NCI-H1105 treated with DMSO at 0.1 percent for 48 hours (cell line): Measurements from ENCODE around the gene PROM2.

ENCODE experiments used
- DNase-seq: peaks from one replicate; lab custom pipeline; 2025; lab: John Stamatoyannopoulos, UW

Gene PROM2

GRCh38 chr2:95323347-95324155 is 49.3 kb downstream of the PROM2 start:
- peak; percentile 10 for DNase-seq

- no peak for DNase-seq
Observed at GRCh38 chr2:95325026-95325425, 50.8 kb downstream of the PROM2 start.

GRCh38 chr2:95325590-95326432 is 51.6 kb downstream of the PROM2 start:
- no peak for DNase-seq

DNA sequence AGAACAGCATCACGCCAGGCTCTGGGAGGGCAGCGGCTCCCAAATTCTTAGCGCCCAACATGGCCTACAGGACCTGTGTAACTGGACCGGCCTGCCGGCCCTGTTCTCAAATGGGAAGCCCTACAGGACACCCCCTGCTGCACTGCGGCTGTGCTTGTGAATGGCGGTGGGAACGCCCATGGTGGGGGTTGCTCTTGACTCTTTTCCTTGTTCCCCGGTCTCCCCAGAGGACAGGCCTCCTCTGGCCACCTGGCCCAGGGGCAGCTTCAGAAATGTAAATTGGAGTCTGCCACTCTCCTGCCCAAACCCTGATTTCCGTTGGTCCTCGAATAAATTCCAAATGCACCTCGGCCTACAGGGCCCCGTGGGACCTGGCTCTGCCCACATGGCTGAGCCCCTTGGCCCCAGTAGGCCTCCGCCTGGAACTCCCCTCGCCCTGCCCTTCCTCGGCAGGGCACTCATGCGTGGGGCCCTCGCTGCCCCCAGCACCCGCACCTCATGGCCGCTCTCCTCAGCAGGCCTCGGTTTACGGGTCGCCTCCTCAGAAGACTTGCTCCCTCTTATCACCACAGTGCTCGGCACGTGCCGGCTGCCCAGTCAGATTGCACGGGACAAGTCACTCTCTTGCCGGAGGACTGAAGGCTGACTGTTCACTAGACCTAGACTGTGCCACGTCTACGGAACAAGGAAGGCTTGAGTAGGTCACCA is 52.3 kb downstream of the PROM2 start:
- DNase-seq, result no peak

DNA sequence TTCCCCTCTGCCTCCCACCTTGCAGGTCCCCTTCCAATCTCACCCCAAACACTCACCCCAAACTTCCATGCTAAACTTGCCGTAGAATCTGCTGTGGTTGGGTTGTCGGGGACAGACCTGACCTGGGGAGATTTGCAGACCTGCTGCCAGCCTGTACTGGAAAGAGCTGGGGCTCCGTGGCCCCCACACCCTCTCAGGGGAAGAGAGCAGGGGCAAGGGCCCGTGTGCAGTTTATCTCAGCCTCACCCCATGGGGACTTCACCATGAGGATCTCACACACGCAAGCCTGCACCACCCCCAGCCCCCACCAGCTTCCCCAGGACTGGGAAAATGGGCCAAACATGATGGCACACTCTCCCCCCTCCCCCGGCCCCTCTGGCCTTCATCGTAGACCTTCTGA is 53.6 kb downstream of the PROM2 start:
- no peak for DNase-seq

- no peak for DNase-seq
Observed at GRCh38 chr2:95328358-95329125, 54.3 kb downstream of the PROM2 start.

- DNase-seq, result no peak
Observed at GRCh38 chr2:95329401-95329800, 55.2 kb downstream of the PROM2 start.

DNA sequence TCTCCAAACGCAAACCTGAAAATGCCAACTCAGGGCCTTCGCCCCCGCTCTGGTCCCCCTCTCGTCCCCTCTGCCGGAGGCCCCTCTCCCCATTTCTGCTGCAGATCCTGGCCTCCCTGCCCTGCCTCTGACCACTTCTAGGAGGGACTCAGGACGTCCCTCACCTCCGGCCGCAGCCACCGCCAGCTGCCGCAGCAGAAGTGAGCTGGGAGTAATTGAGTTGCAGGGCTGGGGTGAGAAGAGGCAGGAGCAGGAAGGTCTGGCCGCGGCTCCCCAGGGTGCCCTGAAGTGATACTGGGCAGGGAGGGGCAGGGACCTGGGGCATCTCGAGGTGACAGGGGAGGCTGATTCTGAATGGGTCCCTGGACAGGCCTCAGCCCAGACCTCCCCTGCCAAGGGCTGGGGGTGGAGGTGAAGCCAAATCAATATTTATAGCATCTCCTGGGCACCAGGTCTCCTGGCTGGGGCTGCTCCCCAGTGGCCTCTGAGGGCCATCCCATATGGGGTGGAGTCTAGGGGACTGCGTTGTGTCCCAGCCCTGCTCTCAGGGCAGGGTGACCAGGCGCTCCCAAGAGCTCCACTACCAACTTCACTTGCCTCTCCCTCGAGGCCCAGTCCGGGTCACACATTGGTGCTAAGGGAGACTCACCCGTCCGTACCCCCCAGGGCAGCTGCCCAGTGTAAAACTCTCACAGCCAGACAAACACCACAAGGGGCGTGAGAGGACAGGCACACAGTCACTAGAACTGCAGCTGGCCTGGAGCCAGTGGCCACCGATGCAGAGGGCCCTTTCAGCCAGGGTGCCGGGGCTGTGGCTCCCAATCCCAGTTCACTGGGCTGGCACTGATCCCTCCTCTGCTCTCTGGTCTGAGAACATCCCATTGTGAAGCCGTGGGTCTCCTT is 55.9 kb downstream of the PROM2 start:
- no peak for DNase-seq

DNA sequence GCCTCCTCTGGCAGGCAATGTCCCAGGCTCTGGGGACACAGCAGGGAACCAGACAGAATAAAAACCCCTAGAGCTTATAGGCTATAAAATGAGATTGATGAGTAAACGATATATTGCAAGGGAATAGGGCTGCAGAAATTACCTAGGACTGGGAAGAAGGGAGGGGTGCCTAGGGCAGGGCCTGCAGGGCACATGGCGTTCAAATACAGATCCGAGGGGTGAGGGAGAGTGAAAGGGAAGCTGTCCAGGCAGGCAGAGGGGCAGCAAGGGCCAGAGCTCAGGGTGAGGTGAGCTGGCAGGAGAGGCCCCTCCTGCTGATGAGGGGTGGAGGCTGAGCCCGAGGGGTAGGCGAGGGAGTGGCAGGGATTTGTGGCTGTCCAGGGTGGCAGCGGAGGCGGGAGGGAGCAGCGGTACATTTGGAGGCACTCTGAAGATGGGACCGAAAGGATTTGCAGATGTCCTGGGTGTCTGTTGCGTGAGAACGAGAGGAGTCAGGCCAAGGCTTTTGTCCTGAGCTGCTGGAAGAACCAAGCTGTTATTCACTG is 56.6 kb downstream of the PROM2 start:
- no peak for DNase-seq

- DNase-seq, result no peak
Observed at GRCh38 chr2:95331606-95332005, 57.4 kb downstream of the PROM2 start.

DNA sequence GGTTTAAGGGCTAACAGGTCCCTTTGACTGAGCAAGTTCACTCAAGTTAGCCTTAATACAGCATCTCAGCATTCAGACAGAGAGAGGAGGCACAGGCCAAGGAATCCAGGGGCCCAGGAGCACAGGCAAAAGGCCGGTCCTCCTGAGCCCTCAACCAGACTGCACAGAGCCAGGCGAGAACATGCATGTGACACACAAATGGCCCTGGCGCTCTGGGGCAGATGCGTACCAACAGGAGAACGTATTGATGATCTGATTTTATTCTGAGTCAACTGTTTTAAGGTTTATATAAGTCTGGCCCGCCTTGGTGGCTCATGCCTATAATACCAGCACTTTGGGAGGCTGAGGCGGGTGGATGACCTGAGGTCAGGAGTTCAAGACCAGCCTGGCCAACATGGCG is 57.8 kb downstream of the PROM2 start:
- DNase-seq, result no peak

GRCh38 chr2:95333056-95333455 is 58.8 kb downstream of the PROM2 start:
- DNase-seq, result no peak

DNA sequence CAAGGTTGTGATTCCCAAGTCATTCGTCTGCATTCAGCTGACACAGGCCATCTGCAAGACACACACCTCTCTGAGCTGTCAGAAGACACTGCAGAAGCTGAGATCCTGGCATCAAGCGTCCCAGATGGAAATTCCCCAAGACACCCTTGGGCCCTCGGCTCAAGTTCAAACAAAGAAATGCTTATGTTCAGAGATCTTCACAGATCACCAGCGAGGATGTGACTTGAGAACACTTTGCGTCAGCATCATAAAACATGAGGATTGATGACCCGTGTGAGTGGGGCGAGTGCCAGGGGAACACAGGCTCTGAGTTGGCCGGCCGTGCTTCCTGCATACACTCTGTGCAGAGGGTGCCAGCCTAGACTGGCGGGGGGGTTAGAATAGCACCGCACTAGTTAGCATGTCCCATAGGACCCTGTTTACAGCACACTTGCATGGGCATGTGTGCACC is 59.7 kb downstream of the PROM2 start:
- no peak for DNase-seq

GRCh38 chr2:95334916-95335641 is 60.8 kb downstream of the PROM2 start:
- DNase-seq, result no peak

GRCh38 chr2:95336406-95336805 is 62.2 kb downstream of the PROM2 start:
- DNase-seq, result no peak

- DNase-seq, result no peak
Observed at GRCh38 chr2:95337829-95338228, 63.6 kb downstream of the PROM2 start.
